ENCODE data around the gene HERC6. TPM values are rescaled to one million over a fixed set of nuclear protein-coding genes. Genes with fewer than 3 reads are reported as not detected.

Gene HERC6
- total and polyA plus RNA-seq, 2 of the 8 experiments (the other 6 are each of a cell fraction or from before 2014, with no cell fraction given) = 3.7 to 3.8 TPM

DNA sequence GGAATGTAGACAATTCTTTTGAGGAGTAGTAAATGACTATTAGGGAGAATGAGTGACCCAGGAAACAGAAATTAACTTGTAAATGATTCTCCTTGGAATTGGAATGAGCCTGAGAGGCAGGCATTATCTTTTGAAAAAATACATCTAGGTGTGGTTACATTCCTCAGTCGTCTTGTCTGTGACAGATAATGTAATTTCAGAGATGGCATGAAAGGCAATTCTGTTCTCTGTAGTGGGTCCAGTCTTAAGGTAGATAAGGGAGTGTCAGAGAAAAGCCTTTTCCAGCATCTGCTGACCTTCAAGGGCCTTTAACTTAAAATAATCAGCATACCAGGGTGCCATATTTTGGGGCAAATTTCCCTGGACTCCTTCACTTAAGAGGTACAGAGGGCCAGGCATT is 35.1 kb downstream of the HERC6 start:
- no peak overlapping the region for H2BK15ac ChIP-seq (ENCODE audit: low read length)
- no peak overlapping the region for H2BK120ac ChIP-seq (replicated peaks; ENCODE audit: low read depth, low read length)
- FAIRE-seq = no peak
- CTCF ChIA-PET (ENCODE audit: partially characterized antibody) = interaction anchor here (1.0 to 1.3 kb wide), 2 partner anchors 13 to 44 kb away, joined by 3 read pairs; no protein-coding TSS in a partner anchor
- H3K79me1 ChIP-seq (ENCODE audit: low read depth, low read length) = no peaks in the 10 kb centered on the region
- H3K9ac ChIP-seq (replicated peaks in 1 of 4; ENCODE audit: extremely low read depth in 1 of 4, low read depth in 3 of 4, low read length in 3 of 4) = no peak overlapping the region
- no peak overlapping the region for H2BK5ac ChIP-seq (ENCODE audit: low read depth, low read length)
- H4K20me1 ChIP-seq (replicated peaks in 1 of 2; ENCODE audit: control insufficient read depth in 1 of 2, insufficient read depth in 2 of 2, low read length in 2 of 2) = no peaks in the 10 kb centered on the region
- H4K8ac ChIP-seq (ENCODE audit: extremely low read depth, insufficient read depth, low read length) = no peak overlapping the region
- no peaks in the 10 kb centered on the region for H3K27me3 ChIP-seq (replicated peaks in 1 of 4; ENCODE audit: control insufficient read depth in 3 of 4, extremely low read depth in 1 of 4, insufficient read depth in 3 of 4, low read length in 3 of 4)
- H3K23me2 ChIP-seq (ENCODE audit: low read depth, low read length) = no peaks in the 10 kb centered on the region
- H3K56ac ChIP-seq (replicated peaks; ENCODE audit: insufficient read length, low read depth, low read length) = no peak overlapping the region
- no peak overlapping the region for H2AK5ac ChIP-seq (ENCODE audit: low read depth, low read length)
- H3K18ac ChIP-seq (ENCODE audit: extremely low read depth, low read length) = no peak overlapping the region
- TF ChIP-seq PHF8 (conservative IDR thresholded peaks at IDR 0.05; ENCODE audit: low read depth, low read length) (no peak), ASH2L (IDR thresholded peaks at IDR 0.05; ENCODE audit: low read length) (no peak), ZNF274 (IDR thresholded peaks at IDR 0.05; ENCODE audit: borderline replicate concordance, extremely low read depth, low read length) (no peak), BACH1 (IDR thresholded peaks at IDR 0.05; ENCODE audit: low read length) (no peak), SUZ12 (IDR thresholded peaks at IDR 0.05; ENCODE audit: low read length) (no peak), BRCA1 (IDR thresholded peaks at IDR 0.05; ENCODE audit: low read depth, low read length) (no peak), NRF1 (IDR thresholded peaks at IDR 0.05; ENCODE audit: low read depth, low read length) (no peak), GTF2F1 (IDR thresholded peaks at IDR 0.05; ENCODE audit: borderline replicate concordance, low read depth, low read length) (no peak), CEBPB (IDR thresholded peaks at IDR 0.05; ENCODE audit: low read depth, low read length) (no peak)
- no peaks in the 10 kb centered on the region; a peak in 1 of 8 replicates for H3K36me3 ChIP-seq (ENCODE audit: control insufficient read depth in 2 of 4, insufficient read depth in 4 of 4, low read length in 3 of 4)
- DNase-seq (ENCODE audit: low read depth in 1 of 2, low spot score in 2 of 2) = no peak
- H4K91ac ChIP-seq (replicated peaks; ENCODE audit: insufficient read length, low read length) = no peak overlapping the region
- no peaks in the 10 kb centered on the region for H3K9me3 ChIP-seq (ENCODE audit: insufficient read depth in 2 of 2, low read depth in 1 of 2, low read length in 1 of 2)
- no peak overlapping the region for H2BK20ac ChIP-seq (ENCODE audit: low read length)
- no peak overlapping the region for H3K4me2 ChIP-seq (ENCODE audit: insufficient read depth in 1 of 2, low read depth in 2 of 2, low read length in 2 of 2)
- no peak overlapping the region for H3K14ac ChIP-seq (ENCODE audit: insufficient read length)
- H3K79me2 ChIP-seq (ENCODE audit: control insufficient read depth in 1 of 2, insufficient read depth in 2 of 2, low read length in 2 of 2) = no peaks in the 10 kb centered on the region
- H3K4ac ChIP-seq (replicated peaks; ENCODE audit: insufficient read length, low read depth, low read length) = no peak overlapping the region
- H2BK12ac ChIP-seq (ENCODE audit: low read depth, low read length) = no peak overlapping the region
- H3K23ac ChIP-seq (ENCODE audit: insufficient read length) = no peak overlapping the region
- H3K4me1 ChIP-seq (replicated peaks in 1 of 4; ENCODE audit: control insufficient read depth in 3 of 4, insufficient read depth in 4 of 4, low read length in 3 of 4) = no peaks in the 10 kb centered on the region
- no peak overlapping the region for H4K5ac ChIP-seq (ENCODE audit: insufficient read length, low read depth, low read length)
- 63% methylated on average over 1 of the region's 1 CpG; no CpG with 5 or more reads in 1 of the 2 experiments for WGBS, 2 experiments (ENCODE audit: extremely low coverage in 1 of 2, insufficient coverage in 1 of 2, insufficient read length in 1 of 2, insufficient replicate concordance in 2 of 2, low coverage in 1 of 2, low lambda C conversion rate in 2 of 2, missing lambda C conversion rate in 1 of 2)
- POLR2A ChIA-PET (ENCODE audit: partially characterized antibody) = no interaction called here
- H2AFZ ChIP-seq (ENCODE audit: low read length) = no peak overlapping the region
- H3K4me3 ChIP-seq (ENCODE audit: extremely low read depth in 1 of 4, insufficient read depth in 2 of 4, low read depth in 3 of 4, low read length in 4 of 4) = no peak overlapping the region
- no peak overlapping the region for H3K27ac ChIP-seq (ENCODE audit: low read depth, low read length)

Data from H1 (cell line).